GM21786 (cell line): ENCODE results near the gene CROCC.
"Not testable (repeated sequence)": the region's sequence is repeated elsewhere in the genome, so short reads cannot be mapped to it uniquely, and the experiment has no call there.

ENCODE experiments used
- ATAC-seq: cut with Tn5 transposase; IDR thresholded peaks from one replicate; pipeline ENCODE4 v1.9.1; 2021; ENCODE audit not compliant: unreplicated experiment

Gene CROCC, protein sequence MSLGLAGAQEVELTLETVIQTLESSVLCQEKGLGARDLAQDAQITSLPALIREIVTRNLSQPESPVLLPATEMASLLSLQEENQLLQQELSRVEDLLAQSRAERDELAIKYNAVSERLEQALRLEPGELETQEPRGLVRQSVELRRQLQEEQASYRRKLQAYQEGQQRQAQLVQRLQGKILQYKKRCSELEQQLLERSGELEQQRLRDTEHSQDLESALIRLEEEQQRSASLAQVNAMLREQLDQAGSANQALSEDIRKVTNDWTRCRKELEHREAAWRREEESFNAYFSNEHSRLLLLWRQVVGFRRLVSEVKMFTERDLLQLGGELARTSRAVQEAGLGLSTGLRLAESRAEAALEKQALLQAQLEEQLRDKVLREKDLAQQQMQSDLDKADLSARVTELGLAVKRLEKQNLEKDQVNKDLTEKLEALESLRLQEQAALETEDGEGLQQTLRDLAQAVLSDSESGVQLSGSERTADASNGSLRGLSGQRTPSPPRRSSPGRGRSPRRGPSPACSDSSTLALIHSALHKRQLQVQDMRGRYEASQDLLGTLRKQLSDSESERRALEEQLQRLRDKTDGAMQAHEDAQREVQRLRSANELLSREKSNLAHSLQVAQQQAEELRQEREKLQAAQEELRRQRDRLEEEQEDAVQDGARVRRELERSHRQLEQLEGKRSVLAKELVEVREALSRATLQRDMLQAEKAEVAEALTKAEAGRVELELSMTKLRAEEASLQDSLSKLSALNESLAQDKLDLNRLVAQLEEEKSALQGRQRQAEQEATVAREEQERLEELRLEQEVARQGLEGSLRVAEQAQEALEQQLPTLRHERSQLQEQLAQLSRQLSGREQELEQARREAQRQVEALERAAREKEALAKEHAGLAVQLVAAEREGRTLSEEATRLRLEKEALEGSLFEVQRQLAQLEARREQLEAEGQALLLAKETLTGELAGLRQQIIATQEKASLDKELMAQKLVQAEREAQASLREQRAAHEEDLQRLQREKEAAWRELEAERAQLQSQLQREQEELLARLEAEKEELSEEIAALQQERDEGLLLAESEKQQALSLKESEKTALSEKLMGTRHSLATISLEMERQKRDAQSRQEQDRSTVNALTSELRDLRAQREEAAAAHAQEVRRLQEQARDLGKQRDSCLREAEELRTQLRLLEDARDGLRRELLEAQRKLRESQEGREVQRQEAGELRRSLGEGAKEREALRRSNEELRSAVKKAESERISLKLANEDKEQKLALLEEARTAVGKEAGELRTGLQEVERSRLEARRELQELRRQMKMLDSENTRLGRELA (N-terminal part only)

DNA sequence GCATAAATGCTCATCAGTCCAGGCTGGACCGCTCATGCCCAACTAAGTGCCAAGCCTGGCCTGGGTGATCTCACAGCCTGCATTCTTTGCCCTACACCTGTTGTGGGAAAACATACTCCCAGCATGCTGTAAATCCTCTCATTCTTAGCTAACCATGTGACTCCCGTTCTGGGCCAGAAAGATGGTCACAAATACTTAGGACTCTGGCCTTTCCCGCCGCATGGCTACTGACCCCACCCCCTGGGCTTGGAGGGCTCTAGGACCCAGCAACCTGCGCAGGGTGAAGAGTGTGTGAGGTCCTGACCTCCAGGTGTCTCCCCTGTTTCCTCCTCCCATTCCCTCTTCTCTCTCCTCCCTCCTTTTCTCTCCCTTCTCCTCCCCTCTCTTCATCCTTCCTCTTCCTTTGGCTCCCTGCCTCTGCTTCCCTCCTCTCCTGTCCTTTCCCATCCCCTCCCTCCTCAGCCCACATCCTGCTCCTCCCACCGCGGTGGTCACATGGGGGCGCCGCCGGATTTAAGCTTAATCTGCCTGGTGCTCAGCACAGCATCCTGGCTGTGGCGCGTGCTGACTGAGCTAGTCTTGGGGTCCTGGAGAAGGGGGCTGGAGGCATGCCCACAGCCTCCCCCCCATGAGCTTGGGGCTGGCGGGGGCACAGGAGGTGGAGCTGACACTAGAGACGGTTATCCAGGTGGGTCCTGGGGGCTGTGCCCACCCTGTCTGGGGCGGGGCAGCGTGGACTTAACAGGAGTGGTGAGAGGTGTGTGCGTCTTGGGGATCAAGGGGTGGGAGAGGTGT, at the start of gene CROCC:
Gene CROCC (plus strand): TSS at position 541 of the 795 bp plus-strand sequence. CDS start 88 bp downstream, at position 629.
- no peak for ATAC-seq

DNA sequence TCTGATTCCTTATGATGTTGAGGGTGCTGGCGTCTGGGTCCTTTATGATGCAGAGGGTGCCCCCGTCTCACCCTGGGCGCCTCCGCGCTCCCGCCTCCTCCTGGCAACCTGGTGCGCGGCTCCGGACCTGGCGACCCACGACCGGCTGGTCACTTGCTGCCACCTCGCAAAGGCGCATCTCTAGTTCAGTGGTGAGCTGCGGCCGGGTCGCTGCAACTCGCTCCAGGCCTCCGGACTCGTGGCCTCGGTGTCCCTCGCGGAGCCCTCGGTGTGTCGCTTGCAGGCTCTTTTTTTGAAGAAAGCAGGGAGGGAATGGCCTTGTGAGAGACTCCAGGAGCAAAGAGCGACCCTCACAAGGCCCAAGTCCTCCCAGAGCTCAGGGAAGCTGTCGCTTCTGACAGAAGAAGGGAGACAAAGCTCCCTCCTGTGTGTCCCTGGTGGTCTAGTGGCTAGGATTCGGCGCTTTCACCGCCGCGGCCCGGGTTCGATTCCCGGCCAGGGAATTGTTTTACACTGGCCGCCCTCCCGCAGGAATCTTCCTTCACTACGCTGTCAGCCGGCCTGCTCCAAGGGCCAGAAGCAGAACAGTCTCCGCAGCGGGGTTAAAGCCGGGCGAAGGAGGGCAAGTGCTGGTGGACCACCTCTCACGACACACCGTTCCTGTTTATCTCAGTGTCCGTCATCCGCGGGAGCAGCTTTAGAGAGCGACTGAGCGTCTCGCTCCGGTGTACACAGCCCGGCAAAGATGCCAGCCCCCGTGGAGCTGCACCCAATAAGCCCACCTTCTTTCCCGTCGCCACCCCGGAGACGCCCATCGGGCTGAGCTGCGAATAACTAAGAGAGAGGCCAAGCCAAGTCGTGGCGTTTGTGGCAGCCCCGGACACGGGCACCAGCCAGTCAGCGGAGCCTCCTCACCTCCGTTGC, 49.3 kb upstream of the CROCC start:
- not testable (repeated sequence) for ATAC-seq

DNA sequence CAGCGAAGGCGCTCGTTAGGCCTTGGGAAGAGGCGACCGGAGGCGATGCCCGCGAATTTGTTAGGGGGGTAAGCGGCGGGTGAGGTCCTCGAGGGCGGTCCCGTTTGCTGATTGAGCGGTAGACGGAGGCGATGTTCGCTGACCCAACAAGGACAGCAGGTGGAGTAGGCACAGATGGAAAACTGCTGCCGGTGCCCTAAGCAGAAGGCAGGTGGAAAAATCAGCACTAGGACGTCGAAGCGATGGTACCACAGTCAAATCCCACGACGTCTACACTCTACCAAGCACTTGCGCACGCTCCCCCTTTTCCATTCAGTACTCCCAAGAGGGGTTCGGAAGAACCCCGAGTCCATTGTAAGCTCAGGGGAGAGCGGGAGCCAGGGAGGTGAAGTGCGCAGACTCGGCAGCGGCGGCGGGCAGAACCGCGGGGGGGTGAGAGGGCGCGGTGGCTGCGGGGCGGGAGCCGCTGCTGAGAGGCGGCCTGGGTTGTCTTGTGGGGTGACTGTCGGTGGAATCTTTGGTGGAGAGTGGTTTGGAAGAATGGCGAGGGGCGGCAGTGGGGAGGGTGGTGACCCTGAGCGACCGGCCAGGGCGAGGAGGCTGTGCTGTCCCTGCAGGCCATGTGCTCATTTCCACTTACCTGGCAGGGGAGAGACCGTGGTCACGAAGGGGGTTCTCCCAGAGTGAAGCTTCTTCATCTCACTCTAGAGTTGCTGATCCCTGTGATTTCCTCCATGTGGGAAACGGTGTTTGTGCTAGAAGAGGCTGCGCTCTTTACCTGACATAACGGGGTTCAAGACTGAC, 48.5 kb upstream of the CROCC start:
- ATAC-seq: not testable (repeated sequence)

DNA sequence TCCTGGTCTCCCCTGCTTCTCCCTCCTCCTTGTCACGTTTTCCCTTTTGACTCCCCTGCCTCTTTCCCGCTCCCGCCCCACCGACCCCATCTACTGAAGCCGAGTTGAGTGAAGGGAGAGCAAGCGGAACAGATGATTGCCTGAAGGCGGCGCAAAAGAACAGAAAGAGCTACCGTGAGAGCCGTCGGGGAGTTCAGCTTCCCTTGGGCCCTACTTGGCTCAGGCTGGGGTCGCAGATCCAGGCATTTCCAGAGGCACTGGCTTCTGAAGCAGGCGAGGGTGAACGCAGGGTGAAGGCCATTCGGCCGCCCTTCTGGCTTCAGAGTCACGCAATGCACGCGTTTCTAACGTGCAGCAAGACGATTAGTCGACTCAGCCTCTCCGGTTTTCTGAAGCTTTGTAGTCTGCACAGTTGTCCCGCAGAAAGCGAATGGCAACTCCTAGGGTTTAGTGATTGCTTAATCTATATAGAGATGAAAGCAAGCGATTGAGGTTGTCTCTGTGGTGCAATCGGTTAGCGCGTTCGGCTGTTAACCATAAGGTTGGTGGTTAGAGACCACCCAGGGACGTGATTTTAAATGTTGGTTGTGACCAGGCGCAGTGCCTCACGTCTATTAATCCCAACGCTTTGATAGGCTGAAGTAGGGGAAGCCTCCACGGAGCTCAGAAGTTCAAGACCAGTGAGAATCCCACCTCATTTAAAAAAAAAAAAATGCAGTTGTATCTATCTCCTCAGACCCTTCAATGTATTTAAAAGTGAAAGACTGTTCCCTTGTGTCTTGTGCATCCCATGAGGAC, 46.6 kb upstream of the CROCC start:
- not testable (repeated sequence) for ATAC-seq

DNA sequence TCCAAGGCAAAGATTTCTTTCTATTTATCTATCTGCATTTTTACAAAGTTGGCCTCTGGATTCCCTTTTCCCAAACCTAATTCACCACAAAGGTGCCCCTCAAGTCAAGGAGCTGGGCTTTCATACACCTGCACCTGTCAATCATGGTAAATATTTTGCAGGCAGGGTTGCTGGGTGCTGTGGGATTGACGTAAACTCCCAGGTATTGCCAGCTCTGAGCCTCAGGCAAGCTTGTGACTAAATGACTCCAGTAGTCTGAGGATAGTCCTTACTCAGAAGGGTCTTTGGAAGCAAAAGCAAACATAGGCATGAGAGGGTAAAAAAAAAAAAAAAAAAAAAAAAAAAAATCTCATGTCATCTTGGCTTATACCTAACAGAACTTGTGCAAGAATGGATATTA, 40.0 kb upstream of the CROCC start:
- not testable (repeated sequence) for ATAC-seq

DNA sequence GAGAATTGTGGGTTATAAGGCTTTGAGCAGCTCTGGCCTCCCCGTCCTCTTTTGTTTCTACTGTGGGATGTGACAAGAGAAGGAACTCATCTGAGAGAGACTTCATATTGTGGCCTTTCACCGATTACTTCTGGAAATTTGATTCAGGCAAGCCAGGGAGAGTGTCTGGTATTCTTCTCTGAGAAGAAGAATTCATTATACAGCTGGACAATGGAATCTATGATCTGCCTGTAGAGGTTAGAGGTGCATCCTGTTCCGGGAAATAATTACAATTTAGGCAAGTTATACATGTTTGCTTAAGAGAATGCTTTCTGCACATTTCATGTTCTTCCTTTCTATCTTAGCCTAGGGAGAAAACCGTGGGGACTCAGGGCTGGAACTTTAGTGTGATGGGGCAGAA, 38.7 kb upstream of the CROCC start:
- no peak for ATAC-seq

DNA sequence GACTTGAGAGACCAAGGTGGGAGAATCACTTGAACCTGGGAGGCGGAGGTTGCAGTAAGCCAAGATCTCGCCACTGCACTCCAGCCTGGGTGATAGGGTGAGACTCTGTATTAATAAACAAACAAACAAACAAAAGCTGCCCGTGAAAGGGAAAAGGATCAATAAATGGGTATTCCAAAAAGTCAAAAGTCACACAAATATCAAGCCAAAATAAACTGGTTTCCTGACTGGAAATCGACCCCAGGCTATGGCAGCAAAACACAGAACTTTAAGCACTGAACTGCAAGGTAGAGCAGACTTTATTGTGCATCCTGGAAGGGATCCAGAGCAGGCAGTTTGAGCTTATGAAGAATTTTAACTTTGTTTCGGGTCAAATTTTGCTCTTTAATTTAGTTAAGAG, 37.2 kb upstream of the CROCC start:
- ATAC-seq: not testable (repeated sequence)

DNA sequence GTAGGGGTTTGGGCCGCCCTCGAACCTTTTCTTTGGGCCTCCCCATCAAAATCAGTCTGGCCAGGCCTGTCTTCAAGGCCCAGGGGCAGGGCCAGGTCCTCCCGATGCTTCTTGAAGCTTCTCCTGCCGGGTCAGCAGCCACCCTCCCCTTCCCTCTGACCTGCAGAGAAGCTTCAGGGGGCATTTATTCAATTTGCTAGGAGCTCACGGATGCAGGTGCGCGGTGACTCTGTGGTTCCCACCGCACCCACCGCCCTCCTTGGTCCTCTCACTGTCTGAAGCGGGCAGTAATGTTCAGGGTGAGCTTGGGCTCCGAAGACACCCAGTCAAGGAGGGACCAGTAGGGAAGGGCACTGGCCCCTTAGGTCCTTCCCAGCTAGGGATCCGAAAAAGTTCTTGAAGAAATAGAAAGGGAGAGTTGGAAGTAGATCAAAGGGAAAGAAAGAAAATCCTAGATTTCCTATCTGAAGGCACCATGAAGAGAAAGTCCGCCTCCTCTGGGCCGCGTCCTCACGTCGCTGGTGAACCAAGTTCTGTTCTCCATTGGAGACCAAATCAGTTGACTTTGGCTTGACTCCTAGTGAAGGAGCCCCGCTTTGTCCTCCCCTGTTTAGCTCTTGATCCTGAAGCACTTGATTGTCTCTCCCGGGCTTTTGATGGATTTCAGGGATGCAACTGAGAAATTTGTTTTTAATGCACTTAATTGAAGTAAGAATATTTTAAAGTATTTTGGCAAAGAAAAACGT, 34.7 kb upstream of the CROCC start:
- no peak for ATAC-seq

DNA sequence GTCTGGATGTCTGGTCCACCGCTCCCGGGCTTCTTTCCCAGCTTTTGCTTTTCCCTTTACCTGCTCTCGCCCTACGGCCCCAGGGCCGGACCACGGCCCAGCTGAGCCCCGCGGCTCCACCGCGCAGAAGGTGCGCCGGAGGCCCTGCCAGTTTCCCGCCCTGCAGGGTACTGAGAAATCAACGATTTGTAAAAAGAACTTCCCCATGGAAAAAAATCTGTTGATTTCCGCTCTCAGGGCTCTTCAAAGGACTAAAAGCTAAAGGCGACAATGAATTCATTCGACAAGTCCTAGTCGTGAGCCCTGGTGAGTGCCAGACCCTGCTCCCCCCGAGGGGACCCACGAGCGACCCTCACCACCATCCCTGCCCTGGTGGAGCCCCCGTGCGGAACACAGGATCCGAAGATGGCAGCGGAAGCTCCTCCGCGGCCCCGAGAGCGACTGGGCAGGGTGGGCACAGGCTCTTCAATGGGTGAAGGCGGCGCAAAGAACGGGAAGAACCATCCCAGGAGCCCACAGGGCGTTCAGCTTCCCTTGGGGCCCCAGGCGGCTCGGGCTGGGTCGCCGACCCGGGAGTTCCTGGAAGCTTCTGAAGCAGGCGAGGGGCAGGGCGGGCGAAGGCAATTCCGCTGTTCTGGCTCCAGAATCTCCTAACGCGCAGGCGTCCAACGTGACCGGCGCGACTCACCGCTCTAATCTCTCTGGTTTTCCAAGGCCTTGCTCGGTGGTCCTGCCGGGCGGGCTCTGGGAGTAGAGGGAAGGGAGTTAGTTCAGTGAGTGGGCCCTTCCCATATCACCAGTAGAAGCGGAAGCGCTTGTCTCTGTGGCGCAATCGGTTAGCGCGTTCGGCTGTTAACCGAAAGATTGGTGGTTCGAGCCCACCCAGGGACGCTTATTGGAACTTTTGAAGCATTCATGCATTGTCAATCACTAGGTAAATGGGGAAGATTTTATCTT, 32.6 kb upstream of the CROCC start:
- no peak for ATAC-seq

DNA sequence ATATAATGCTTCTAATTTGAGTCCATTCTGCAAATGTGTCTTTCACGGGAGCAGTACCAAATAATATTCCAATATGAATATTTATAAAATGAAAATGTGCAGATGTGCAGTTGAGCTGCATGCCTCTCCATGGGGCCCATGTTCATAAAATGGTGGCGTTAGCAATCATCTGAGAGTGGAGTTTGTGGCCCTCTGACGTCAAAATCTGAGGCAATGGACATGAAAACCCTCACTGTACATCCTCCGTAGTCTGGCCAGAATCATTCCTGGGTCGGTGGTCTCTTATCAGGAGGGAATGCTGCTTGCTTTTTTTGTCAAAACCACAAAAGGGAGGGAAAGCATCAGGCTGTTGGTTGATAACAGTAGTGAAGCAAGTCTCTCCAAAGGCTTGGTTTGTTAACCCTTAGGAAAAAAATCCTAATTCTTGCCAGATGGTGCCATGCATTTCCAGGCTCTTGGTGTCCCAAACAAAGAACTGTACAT, 31.2 kb upstream of the CROCC start:
- ATAC-seq: not testable (repeated sequence)

DNA sequence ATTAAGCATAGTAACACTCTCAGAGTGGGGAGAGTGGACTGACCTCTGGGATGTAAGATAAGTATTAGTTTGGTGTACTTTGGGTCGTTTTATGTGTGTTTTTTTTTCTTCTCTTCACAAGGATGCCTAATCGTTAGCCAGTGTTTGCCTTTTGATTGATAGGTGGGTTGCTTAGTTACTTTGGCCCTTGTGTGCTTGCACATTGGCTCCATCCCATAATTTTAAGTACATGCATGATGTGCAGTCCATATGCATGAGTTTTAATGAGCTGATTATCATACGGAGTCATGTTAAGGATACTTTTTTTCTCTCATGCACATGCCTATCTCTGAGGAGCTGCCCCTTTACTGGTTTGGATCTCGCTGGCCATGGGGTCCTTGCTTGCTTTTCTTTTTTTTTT, 30.7 kb upstream of the CROCC start:
- ATAC-seq: not testable (repeated sequence)

DNA sequence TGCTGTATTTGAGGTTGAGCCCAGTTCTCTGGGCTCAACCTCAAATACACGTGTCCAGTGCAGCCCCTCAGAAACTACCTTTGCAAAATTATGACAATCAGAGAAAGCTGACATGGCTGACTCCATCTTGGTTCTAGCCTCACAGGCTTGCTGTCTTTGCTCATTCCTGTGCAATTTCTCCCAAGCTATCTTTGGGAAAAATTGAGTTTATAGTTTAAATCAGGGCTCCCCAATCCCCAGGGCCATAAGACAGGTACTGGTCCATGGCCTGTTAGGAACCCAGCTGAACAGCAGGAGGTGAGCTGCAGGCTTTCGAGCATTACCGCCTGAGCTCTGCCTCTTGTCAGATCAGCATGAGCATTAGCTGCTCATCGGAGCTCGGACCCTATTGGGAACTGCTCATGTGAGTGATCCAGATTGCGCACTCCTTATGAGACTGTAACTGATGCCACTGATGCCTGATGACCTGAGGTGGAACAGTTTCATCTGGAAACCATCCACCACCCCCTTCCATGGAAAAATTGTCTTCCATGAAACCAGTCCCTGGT, 28.7 kb upstream of the CROCC start:
- not testable (repeated sequence) for ATAC-seq

DNA sequence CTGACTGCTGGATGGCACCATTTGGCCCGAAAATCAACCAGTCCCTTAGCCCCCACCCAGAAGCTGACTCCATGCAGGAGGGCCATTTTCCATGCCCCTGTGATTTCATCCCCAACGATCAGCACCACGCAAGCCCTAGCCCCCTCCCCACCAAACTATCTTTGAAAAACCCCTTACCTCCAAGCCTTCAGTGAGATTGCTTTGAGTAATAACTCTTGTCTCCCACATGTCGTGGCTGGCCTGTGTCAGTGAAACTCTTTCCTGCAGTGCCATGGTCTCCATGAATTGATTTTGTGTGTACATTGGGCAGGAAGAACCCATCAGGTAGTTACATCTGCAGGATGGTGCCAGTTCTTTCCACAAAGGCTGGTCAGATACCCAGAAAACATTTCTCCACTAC, 27.9 kb upstream of the CROCC start:
- not testable (repeated sequence) for ATAC-seq

DNA sequence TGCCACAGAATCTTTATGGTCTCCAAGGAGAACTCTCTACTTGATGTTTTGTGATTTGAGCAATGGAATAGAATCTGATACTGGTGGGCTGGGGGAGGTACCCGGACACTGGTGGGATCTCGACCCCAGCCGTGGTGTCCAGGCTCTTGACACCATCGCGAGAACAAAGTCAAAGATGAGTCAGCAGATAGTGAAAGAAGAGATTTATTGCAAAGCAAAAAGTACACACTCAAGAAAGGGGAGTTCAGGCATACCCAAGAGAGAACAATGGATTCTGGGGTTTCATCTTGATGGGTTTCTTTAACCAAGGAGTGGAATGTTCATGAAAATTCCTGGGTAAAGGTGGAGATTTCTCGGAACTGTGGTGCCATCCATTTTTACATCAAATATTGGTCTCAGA, 27.4 kb upstream of the CROCC start:
- ATAC-seq: not testable (repeated sequence)

DNA sequence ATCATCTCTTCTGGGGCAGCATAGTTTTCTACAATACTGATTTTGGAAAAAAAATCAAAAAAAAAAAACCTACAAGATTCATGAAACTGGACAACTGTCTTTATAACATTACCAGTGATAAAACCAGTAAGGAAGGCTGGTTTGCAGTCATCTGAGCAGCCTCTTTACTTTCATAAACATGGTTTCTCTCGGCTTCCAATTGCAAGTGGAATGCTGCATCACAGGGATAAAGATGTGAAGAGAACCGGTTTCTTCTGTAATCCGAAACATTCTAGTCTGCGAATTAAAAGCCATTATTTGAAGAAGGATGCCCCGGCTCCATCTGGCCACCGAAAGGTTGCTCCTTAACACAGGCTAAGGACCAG, 26.5 kb upstream of the CROCC start:
- not testable (repeated sequence) for ATAC-seq
